Uterus (tissue), 4 donors: ENCODE measurements around the gene NMNAT1. TPM values are rescaled to one million over a fixed set of nuclear protein-coding genes. Genes with fewer than 3 reads are reported as not detected.

Source experiments
- DNase-seq, 2 donors: peaks; one replicate each; pipeline ENCODE4 v3.0.0-alpha.2; 2019 to 2020
- H3K27ac ChIP-seq, 2 donors: fragments of 200-600 bp; sonication (generic); 1 replicate in 1 of 2; 2 replicates in 1 of 2; pipeline ENCODE4 v1.5.1; 2016 to 2018
- H3K27me3 ChIP-seq, 2 donors: fragments of 200-600 bp; sonication (generic); one replicate each; pipeline ENCODE4 v1.5.1; 2018 to 2019; ENCODE audit warnings: control low read depth in 1 of 2
- H3K36me3 ChIP-seq, 2 donors: fragments of 200-600 bp; sonication (generic); one replicate each; pipeline ENCODE4 v1.5.1; 2019; ENCODE audit warnings: control low read depth in 1 of 2
- H3K4me1 ChIP-seq, 2 donors: fragments of 200-600 bp; sonication (generic); one replicate each; pipeline ENCODE4 v1.5.1; 2018 to 2019; ENCODE audit warnings: control low read depth in 1 of 2
- H3K4me3 ChIP-seq, 2 donors: fragments of 200-600 bp; sonication (generic); 1 replicate in 1 of 2; 2 replicates in 1 of 2; pipeline ENCODE4 v1.5.1; 2018 to 2019; ENCODE audit warnings: mild to moderate bottlenecking in 1 of 2
- H3K9me3 ChIP-seq, 2 donors: fragments of 200-600 bp; sonication (generic); one replicate each; pipeline ENCODE4 v1.5.1; 2019; ENCODE audit warnings: control low read depth in 1 of 2
- POLR2A ChIP-seq, 2 donors: fragments of 450-650 bp; IDR thresholded peaks; one replicate each; pipeline ENCODE4 v1.6.1; 2016; ENCODE audit warnings: antibody characterized with exemption in 2 of 2, mild to moderate bottlenecking in 1 of 2, moderate library complexity in 1 of 2
- intact Hi-C: fragments of 100-400 bp; cut with DNase I; formaldehyde crosslinking; loops from one replicate; pipeline ENCODE4 v1.15.1; 2023; ENCODE audit warnings: low total_unique reads
- total RNA-seq, 4 donors: library from RNA; depleted of rRNA in 3 of 4; stranded (reverse); fragments of >200 nt in 3 of 4; gene quantifications; one replicate each; pipeline versions ENCODE4 v1.1.0 to v1.2.4, GENCODE V29; 2014 to 2023
- TF ChIP-seq, protein P1 (sequence below), 4 experiments: fragments of 200-600 bp in 2 of 4; fragments of 450-650 bp in 2 of 4; sonication (generic) in 2 of 4; IDR thresholded peaks; one replicate each; pipeline ENCODE4 v1.5.1; 2016 to 2019; ENCODE audit warnings: antibody characterized with exemption in 4 of 4, mild to moderate bottlenecking in 2 of 4, moderate library complexity in 1 of 4
- donor health status: DM: yes; HTN: yes; CAD: no.

NMNAT1 gene
- total RNA-seq, 4 donors from 2014 or later: 1.8 to 41.5 (median 12.7) TPM

DNA sequence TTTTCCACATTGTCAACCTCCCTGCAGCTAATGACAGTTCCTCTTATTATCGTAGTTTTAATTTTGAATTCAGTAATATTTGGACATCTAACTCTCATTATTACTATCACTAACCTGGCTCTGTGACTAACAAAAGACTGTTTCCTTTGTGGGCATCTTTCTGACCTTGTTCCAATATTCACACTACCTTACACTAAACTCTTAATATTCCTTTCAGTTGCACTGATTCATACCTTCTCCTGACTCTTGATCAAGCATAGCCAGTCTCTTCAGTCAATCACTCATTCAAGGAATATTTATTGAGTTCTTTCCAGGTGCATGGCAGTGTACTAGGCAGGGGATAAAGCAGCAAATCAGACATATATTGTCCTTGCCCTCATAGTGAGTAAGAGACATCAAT lies 25.4 kb upstream of the NMNAT1 start:
- TF ChIP-seq, protein P1, sequence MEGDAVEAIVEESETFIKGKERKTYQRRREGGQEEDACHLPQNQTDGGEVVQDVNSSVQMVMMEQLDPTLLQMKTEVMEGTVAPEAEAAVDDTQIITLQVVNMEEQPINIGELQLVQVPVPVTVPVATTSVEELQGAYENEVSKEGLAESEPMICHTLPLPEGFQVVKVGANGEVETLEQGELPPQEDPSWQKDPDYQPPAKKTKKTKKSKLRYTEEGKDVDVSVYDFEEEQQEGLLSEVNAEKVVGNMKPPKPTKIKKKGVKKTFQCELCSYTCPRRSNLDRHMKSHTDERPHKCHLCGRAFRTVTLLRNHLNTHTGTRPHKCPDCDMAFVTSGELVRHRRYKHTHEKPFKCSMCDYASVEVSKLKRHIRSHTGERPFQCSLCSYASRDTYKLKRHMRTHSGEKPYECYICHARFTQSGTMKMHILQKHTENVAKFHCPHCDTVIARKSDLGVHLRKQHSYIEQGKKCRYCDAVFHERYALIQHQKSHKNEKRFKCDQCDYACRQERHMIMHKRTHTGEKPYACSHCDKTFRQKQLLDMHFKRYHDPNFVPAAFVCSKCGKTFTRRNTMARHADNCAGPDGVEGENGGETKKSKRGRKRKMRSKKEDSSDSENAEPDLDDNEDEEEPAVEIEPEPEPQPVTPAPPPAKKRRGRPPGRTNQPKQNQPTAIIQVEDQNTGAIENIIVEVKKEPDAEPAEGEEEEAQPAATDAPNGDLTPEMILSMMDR (IDR thresholded peaks at IDR 0.05): no peak
- no peak for TF ChIP-seq POLR2A (IDR thresholded peaks at IDR 0.05)
- no peak overlapping the region for H3K27ac ChIP-seq
- no peaks in the 10 kb centered on the region for H3K9me3 ChIP-seq
- DNase-seq: no peak
- no peaks in the 10 kb centered on the region for H3K4me1 ChIP-seq
- intact Hi-C loops: no loop called here
- H3K4me3 ChIP-seq: no peak overlapping the region
- no peaks in the 10 kb centered on the region for H3K36me3 ChIP-seq
- no peaks in the 10 kb centered on the region for H3K27me3 ChIP-seq

DNA sequence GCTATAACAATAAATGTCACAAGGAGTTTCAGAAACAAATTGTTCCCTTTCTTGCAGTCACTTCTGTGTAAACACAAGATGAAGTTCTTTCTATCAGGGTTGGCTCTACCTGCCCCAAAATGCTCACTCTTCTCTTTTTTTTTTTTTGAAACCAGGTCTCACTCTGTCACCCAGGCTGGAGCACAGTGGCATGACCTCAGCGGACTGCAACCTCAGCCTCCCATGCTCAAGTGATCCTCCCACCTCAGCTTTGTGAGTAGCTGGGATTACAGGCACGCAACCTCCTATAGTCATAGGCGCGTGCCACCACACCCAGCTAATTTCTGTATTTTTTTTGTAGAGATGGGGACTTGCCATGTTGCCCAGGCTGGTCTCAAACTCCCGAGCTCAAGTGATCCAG lies 22.7 kb upstream of the NMNAT1 start:
- no peaks in the 10 kb centered on the region for H3K36me3 ChIP-seq
- no peaks in the 10 kb centered on the region for H3K27me3 ChIP-seq
- no peak overlapping the region for H3K4me3 ChIP-seq
- H3K4me1 ChIP-seq: no peaks in the 10 kb centered on the region
- intact Hi-C loops: no loop called here
- no peak overlapping the region for H3K27ac ChIP-seq
- TF ChIP-seq, protein P1 (IDR thresholded peaks at IDR 0.05): no peak
- no peak for TF ChIP-seq POLR2A (IDR thresholded peaks at IDR 0.05)
- no peak for DNase-seq
- no peaks in the 10 kb centered on the region for H3K9me3 ChIP-seq

DNA sequence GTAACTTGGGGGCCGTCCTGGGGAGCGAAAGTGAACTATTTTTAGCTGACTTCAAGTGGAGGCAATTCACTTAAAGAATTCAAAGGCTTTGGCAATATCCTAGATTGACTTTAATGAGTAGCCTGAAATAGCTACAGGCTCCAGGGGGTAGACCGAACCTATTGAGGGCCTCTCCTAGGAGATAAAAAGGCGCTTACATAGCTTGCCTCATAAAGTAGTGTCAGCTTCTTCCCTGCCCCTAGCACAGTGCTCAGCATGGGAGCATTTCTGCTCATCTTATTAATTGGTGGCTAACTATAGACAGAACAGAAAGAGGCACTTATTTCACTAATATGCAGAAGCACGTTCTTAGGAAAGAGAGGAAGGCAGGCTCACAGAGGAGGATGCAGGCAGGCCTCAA lies 20.9 kb upstream of the NMNAT1 start:
- Histone ChIP-seq H3K36me3 (no peaks in the 10 kb centered on the region), H3K9me3 (no peaks in the 10 kb centered on the region), H3K4me3 (no peak overlapping the region), H3K27me3 (no peaks in the 10 kb centered on the region), H3K27ac (no peak overlapping the region), H3K4me1 (no peaks in the 10 kb centered on the region)
- no peak for TF ChIP-seq POLR2A (IDR thresholded peaks at IDR 0.05)
- TF ChIP-seq, protein P1 (IDR thresholded peaks at IDR 0.05): no peak
- no peak for DNase-seq
- intact Hi-C loops: no loop called here

DNA sequence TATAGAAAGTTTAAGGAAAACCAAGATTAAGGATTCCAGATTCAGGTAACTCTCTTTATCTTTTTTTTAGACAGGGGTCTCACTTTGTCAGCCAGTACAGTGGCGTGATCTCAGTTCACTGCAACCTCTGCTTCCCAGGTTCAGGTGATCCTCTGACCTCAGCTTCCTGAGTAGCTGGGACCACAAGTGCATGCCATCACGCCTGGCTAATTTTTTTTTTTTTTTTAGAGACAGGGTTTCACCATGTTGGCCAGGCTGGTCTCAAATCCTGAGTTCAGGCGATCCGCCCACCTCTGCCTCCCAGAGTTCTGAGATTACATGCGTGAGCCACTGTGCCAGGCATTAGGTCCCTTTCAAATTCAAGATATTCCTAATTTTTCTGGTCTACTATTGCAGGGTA lies 16.0 kb upstream of the NMNAT1 start:
- Histone ChIP-seq H3K27ac (no peak overlapping the region), H3K9me3 (no peaks in the 10 kb centered on the region), H3K4me1 (no peaks in the 10 kb centered on the region), H3K4me3 (no peak overlapping the region), H3K27me3 (no peaks in the 10 kb centered on the region), H3K36me3 (no peaks in the 10 kb centered on the region)
- TF ChIP-seq, protein P1 (IDR thresholded peaks at IDR 0.05): no peak
- no peak for TF ChIP-seq POLR2A (IDR thresholded peaks at IDR 0.05)
- no peak for DNase-seq
- intact Hi-C loops: no loop called here

DNA sequence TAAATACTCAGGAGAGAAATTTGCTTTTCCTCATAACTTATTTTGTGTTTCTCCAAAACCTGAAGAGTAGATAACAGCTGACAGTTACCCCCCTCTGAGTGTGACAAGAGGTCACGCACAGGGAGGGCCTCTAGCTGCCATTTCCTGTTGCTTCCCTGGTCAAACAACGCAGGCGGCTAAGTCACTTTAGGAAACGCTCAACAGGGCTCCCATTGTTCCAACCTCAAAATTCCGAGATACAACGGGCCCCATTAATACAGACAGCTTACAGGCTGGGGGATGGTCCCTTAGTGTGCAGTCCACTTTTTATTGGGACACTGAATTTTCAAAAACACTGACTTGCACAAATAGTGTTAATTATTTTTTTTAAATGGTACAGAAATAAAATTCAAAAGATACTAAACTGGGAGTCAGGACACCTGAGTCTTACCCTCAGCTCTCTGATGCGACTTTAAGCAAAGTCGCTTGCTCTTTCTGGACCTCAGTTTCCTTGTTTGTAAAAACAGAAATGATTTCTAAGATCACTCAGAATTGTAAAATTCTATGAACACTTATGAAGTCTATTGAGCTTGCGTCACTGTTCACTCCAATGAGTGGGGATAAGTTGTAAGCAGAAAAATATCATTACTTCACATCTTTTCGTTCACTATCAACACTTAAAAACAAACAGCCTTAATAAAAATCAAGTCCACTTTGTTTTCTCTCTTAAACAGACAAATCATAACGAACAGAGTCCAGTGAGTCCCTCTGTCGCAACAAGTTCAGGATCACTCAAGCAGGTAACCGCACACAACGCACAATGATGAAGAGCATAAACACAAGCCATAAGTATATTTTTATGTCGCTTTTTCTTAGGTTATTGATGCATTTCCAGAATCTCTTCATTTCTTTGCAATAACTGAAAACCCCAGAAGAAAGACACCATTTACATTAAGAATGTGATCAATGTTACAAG lies 13.6 kb upstream of the NMNAT1 start:
- Histone ChIP-seq H3K4me1 (no peaks in the 10 kb centered on the region), H3K36me3 (no peaks in the 10 kb centered on the region), H3K9me3 (no peaks in the 10 kb centered on the region), H3K27ac (no peak overlapping the region), H3K4me3 (no peak overlapping the region), H3K27me3 (no peaks in the 10 kb centered on the region)
- TF ChIP-seq, protein P1 (IDR thresholded peaks at IDR 0.05): no peak
- no peak for TF ChIP-seq POLR2A (IDR thresholded peaks at IDR 0.05)
- DNase-seq: no peak
- intact Hi-C loops: no loop called here
